CD4-positive, alpha-beta T cell treated with Interleukin-4 for 4 hours (primary cell): ENCODE results near the gene HIGD1A.

Source experiments
- DNase-seq: peaks from one replicate; pipeline ENCODE4 v3.0.0-alpha.2; 2020

HIGD1A gene

GRCh38 chr3:42733501-42734262, 70.6 kb downstream of the HIGD1A start:
- DNase-seq, result no peak
